Hematopoietic multipotent progenitor cell treated with erythropoietin and hydrocortisone succinate and interleukin-3 and kit ligand, for 8 days (in vitro differentiated cells): ENCODE data around the gene SGTB.
"Not testable (repeated sequence)": the region's sequence is repeated elsewhere in the genome, so short reads cannot be mapped to it uniquely, and the experiment has no call there.

ENCODE experiments used
- DNase-seq: peaks from one replicate; pipeline ENCODE4 v3.0.0-alpha.2; 2015

The SGTB gene

GRCh38 chr5:65721720-65722574 is at the start of gene SGTB, which contains the start of gene NLN:
Gene SGTB, minus strand, starts transcription at chr5:65722109. Its CDS starts 1,302 bp downstream, at chr5:65720807.
Gene NLN, plus strand, starts transcription at chr5:65722205. Its CDS starts 169 bp downstream, at chr5:65722374.
- peak; percentile 72 for DNase-seq

GRCh38 chr5:65771266-65771665 is 49.4 kb upstream of the SGTB start:
- DNase-seq, result no peak

- no peak for DNase-seq
Observed at GRCh38 chr5:65769539-65769938, 47.6 kb upstream of the SGTB start.

GRCh38 chr5:65768723-65769346 is 46.9 kb upstream of the SGTB start:
- DNase-seq, result no peak

- no peak for DNase-seq
Observed at GRCh38 chr5:65767565-65767964, 45.7 kb upstream of the SGTB start.

- no peak for DNase-seq
Observed at GRCh38 chr5:65766781-65767180, 44.9 kb upstream of the SGTB start.

GRCh38 chr5:65766175-65766574 is 44.3 kb upstream of the SGTB start:
- DNase-seq, result no peak

GRCh38 chr5:65765582-65765981 is 43.7 kb upstream of the SGTB start:
- DNase-seq, result no peak

GRCh38 chr5:65762234-65762633 is 40.3 kb upstream of the SGTB start:
- DNase-seq, result no peak

GRCh38 chr5:65760504-65761275 is 38.8 kb upstream of the SGTB start:
- DNase-seq, result no peak

GRCh38 chr5:65758546-65759144 is 36.7 kb upstream of the SGTB start:
- no peak for DNase-seq

GRCh38 chr5:65753189-65753588 is 31.3 kb upstream of the SGTB start:
- no peak for DNase-seq

- DNase-seq, result no peak
Observed at GRCh38 chr5:65750938-65751337, 29.0 kb upstream of the SGTB start.

GRCh38 chr5:65749956-65750355 is 28.0 kb upstream of the SGTB start:
- no peak for DNase-seq

GRCh38 chr5:65749221-65749844 is 27.4 kb upstream of the SGTB start:
- DNase-seq, result no peak

- DNase-seq, result peak; percentile 79
Observed at GRCh38 chr5:65742565-65743231, 20.8 kb upstream of the SGTB start.

GRCh38 chr5:65739162-65739561 is 17.3 kb upstream of the SGTB start:
- DNase-seq, result no peak

- DNase-seq, result no peak
Observed at GRCh38 chr5:65738305-65738704, 16.4 kb upstream of the SGTB start.

GRCh38 chr5:65737842-65738241 is 15.9 kb upstream of the SGTB start:
- DNase-seq, result no peak

GRCh38 chr5:65736011-65736410 is 14.1 kb upstream of the SGTB start:
- no peak for DNase-seq

GRCh38 chr5:65734921-65735320 is 13.0 kb upstream of the SGTB start:
- peak; percentile 54 for DNase-seq

GRCh38 chr5:65734196-65734775 is 12.4 kb upstream of the SGTB start:
- not testable (repeated sequence) for DNase-seq
